HG02642 (cell line): ENCODE results near the gene INPP5A.
A peak's percentile ranks its signal among the peaks of the same experiment; 100 is the strongest.
"Not testable (repeated sequence)": the region's sequence is repeated elsewhere in the genome, so short reads cannot be mapped to it uniquely, and the experiment has no call there.

ENCODE experiments used
- ATAC-seq: cut with Tn5 transposase; IDR thresholded peaks from one replicate; pipeline ENCODE4 v1.9.1; 2021; ENCODE audit warnings: mild to moderate bottlenecking; ENCODE audit not compliant: unreplicated experiment, poor library complexity

Gene INPP5A

GRCh38 chr10:132590752-132591121 is 53.1 kb downstream of the INPP5A start:
- no peak for ATAC-seq

DNA sequence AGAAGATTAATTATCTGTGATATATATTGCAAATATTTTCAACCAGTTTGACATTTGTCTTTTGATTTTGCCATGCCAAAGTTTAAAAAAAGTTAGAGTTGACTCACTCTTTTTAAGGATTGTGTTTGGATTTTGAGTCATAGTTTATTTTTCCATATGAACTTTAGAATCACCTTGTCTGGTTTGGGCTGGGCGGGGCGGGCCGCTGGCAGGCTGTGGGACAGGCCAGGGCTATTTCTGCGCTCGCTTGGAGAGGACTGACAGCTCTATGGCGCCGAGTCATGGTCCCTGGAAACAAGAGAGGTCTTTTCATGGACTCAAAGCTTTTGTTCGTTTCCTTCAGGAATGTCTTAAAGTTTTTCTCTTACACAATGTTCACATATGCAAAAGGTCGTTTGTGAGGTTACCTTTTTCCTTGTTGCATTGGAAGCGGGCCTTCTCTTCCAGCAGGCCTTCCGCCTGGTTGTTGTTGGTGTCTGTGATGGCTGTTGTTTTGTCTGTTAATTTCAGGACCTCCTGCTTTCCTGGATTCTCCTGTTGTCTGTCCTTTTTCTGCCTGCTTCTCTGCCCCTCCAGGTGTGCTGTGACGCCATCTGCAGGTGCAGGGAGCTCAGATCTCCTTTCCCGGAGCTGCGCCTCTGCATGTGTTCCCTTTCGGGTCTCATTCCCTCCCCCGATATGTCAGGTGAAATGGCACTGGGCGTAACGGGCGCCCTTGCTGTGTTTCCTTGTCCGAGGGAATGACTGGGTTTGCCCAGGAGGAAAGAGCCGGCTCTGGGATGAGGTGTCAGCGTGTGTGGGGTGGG is 53.8 kb downstream of the INPP5A start:
- ATAC-seq: no peak

- no peak for ATAC-seq
Observed at GRCh38 chr10:132592790-132593383, 55.3 kb downstream of the INPP5A start.

- peak; percentile 62 for ATAC-seq
Observed at GRCh38 chr10:132593389-132593788, 55.8 kb downstream of the INPP5A start.

- ATAC-seq: peak; percentile 63
Observed at GRCh38 chr10:132593900-132594876, 56.6 kb downstream of the INPP5A start.

DNA sequence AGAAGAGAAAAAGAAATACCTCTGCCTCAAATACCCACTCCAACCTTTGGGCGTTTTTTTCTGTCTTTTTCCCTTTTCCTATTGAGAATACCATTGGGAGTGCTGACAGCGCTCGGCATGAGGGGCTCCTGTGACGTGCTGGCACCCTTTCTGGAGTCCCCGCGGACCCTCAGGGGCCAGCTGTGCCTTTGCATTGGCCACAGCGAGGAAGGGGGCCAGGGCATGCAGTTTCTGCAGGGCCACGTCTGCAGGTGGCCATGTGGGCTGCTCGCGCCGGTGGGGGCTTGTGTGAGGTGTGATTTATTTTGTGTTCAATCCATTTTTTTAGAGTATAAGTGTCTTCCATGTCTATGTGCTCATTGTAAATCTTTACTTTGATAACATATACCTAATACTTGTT is 57.4 kb downstream of the INPP5A start:
- no peak for ATAC-seq

GRCh38 chr10:132595854-132596253 is 58.3 kb downstream of the INPP5A start:
- ATAC-seq: no peak

GRCh38 chr10:132596742-132597279 is 59.2 kb downstream of the INPP5A start:
- no peak for ATAC-seq

GRCh38 chr10:132597654-132598053 is 60.1 kb downstream of the INPP5A start:
- no peak for ATAC-seq

DNA sequence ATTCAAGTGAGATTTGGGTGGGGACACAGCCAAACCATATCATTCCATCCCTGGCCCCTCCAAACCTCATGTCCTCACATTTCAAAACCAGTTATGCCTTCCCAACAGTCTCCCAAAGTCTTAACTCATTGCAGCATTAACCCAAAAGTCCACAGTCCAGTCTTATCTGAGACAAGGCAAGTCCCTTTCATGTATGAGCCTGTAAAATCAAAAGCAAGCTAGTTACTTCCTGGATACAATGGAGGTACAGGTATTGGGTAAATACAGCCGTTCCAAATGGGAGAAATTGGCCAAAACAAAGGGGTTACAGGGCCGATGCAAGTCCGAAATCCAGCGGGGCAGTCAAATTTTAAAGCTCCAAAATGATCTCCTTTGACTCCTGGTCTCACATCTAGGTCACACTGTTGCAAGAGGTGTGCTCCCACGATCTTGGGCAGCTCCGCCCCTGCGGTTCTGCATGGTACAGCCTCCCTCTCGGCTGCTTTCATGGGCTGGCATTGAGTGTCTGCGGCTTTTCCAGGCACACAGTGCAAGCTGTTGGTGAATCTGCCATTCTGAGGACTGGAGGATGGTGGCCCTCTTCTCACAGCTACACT is 61.5 kb downstream of the INPP5A start:
- ATAC-seq: not testable (repeated sequence)

DNA sequence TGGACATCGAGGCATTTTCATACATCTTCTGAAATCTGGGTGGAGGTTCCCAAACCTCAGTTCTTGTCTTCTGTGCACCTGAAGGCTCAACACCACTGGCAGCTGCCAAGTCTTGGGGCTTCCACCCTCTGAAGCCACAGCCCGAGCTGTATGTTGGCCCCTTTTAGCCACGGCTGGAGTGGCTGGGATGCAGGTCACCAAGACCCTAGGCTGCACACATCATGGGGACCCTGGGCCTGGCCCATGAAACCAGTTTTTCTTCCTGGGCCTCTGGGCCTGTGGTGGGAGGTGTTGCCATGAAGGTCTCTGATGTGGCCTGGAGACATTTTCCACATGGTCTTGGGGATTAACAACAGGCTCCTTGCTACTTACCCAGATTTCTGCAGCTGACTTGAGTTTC is 62.1 kb downstream of the INPP5A start:
- ATAC-seq: no peak

DNA sequence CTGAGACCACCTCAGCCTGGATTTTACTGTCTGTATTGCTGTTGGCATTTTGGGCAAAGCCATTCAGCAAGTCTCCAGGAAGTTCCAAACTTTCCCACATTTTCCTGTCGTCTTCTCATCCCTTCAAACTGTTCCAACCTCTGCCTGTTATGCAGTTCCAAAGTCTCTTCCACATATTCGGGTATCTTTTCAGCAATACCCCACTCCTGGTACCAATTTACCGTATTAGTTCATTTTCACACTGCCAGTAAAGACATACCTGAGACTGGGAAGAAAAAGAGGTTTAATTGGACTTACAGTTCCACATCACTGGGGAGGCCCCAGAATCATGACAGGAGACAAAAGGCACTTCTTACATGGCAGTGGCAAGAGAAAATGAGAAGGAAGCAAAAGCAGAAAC is 62.8 kb downstream of the INPP5A start:
- ATAC-seq: no peak

DNA sequence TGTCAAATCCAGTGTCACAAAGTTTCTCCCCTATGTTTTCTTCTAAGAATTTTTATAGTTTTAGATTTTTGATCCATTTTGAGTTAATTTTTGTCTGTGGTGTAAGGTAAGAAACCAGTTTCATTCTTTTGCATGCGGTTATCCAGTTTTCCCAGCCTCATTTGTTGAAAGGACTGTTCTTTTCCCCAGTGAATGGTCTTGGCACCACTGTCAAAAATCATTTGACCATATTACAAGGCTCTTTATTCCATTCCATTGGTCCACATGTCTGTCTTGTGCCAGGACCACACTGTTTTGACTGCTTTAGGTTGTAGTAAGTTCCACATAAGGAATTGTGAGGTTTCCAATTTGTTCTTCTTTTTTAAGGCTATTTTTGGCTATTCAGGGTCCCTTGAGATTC is 64.0 kb downstream of the INPP5A start:
- no peak for ATAC-seq

GRCh38 chr10:132602614-132603013 is 65.0 kb downstream of the INPP5A start:
- ATAC-seq: no peak

- ATAC-seq: no peak
Observed at GRCh38 chr10:132603851-132604533, 66.4 kb downstream of the INPP5A start.

DNA sequence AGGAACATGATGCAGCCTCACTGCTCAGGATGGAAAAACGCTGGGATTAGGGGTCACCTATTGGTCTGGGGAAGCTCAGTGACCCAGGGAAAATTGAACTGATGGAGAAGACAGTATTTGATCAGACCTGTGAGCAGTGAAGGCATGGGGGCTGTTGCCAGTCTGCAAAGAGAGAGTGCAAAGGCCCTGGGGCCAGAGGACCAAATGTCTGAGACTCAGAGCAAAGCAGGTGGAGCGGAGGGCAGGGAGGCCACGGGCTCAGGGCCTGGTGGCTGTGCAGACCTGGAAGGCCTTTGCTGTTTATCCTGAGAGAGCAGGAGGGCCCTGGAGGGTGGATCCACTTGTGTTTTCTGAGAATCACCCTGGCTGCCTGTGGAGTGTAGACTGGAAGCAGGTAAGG is 67.1 kb downstream of the INPP5A start:
- ATAC-seq: no peak

DNA sequence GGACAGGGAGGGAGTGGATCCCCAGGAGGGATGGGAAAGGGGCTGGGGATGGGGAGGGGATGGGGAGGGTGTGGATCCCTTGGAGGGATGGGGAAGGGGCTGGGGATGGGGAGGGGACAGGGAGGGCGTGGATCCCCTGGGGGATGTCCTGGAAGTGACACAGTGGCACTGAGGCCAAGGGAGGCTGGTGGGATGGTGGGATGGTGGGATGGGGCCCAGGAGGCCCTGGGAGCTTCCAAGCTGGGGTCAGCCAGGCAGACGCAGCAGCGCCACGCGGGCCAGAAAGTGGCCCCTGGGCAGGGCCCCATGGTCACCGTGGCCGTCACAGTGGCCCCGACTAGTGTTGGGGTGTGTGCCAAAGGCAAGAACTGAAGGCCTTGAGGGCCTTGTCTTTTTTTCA is 67.8 kb downstream of the INPP5A start:
- ATAC-seq: no peak

- ATAC-seq: no peak
Observed at GRCh38 chr10:132606031-132606491, 68.5 kb downstream of the INPP5A start.

- no peak for ATAC-seq
Observed at GRCh38 chr10:132606536-132607316, 69.1 kb downstream of the INPP5A start.
